ENCODE results near the gene INAFM2.

Gene INAFM2

DNA sequence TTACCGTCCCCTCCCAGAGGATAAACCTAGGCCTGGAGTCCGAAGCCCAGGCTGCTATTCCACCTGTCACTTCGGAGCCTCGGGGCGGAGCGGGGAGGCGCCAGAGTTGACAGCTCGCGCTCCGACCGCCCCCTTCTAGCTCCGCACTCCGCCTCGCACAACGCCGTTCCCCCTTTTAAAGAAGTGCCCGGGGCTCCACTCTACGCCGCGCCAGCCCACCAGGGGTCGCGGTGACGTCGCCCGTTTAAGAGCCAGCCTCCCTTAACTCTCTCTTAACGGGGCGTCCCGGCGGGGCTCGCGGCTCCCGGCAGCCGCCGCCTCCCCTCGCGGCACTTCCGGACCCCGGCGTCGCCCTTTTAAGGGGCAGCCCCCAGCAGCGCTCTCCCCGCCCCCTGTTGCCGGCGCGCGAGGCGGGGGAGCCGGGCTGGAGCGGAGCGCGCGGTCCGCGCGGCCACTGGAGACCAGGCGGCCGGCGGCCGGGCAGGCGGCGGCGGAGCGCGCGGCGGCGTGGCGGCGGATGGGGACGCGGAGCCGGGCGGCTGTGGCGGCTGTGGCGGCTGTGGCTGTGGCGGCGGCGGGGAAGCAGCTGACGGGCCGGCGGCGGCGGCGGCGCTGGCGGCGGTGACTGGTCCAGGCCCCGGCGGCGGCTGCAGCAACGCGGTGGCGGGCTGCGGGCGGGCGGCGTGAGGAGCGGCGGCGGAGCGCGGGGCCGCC lies at the start of gene INAFM2:
Gene INAFM2, plus strand, starts transcription at position 454 of the 714 bp plus-strand sequence. CDS start 364 bp downstream, outside the sequence.
- peak; percentile 92 for DNase-seq

DNA sequence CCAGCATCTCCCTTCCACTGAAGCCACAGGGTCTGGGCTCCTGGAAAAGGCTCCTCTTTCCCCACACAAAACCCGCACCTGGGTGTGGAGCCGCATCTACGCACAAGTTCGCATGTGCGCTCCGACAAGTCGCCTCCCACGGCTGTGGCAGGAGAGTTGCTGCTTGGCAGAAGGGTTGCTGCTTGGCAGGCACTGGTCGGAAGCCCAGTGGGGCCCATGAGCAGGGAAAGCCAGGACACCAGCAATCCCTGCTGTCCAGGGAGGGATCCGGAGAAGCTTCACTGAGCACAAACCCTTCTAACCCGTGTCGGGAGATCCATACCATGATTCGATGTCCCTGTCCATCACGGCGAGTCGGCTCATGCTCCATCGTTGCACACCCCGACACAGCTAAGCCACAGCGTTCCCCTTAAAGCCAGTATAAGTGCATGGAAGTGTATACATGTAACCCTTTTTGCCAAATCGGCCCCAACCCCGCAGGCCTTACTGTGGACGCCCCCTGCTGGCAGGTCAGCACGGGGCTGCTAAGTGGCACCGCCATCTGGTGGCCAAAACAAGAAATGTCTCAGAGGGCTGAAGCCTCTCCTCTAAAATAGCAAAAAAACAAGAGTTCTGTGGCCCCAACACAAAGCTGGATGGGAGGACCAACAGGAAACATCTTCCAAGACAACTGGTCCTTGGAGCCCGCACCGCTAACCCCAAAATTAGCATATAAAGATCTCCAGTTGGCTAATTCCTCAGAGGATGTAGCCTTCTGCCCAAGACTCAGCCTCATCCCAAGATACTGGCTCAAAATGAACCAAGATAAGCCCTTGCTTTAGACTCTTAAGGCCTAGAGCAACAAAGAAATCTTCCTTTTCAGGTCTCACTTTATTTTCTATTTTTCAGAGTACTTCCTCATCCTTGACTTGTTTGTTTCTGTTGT lies 48.9 kb upstream of the INAFM2 start:
- DNase-seq: peak; percentile 81

DNA sequence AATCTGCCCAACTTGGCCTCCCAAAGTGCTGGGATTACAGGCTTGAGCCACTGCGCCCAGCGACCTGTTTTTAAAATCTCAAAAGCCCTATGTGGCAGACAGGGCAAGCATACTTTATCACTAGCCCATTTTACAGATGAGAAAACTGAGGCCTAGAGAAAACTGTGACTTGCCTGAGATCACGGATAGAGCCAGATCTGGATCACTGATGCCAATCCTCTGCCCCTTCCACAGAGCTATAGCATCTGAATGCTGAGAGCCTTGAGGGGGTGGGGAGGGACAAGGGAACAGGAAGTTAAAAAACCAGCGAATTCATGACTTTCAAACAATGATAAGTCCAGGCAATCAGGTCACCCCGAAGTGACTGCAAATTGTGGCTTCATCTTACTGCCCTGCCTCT lies 48.0 kb upstream of the INAFM2 start:
- DNase-seq: no peak

DNA sequence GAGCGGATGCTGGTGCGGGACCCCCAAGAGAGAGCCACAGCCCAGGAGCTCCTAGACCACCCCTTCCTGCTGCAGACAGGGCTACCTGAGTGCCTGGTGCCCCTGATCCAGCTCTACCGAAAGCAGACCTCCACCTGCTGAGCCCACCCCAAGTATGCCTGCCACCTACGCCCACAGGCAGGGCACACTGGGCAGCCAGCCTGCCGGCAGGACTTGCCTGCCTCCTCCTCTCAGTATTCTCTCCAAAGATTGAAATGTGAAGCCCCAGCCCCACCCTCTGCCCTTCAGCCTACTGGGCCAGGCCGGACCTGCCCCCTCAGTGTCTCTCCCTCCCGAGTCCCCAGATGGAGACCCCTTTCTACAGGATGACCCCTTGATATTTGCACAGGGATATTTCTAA lies 47.5 kb upstream of the INAFM2 start:
- DNase-seq: no peak

DNA sequence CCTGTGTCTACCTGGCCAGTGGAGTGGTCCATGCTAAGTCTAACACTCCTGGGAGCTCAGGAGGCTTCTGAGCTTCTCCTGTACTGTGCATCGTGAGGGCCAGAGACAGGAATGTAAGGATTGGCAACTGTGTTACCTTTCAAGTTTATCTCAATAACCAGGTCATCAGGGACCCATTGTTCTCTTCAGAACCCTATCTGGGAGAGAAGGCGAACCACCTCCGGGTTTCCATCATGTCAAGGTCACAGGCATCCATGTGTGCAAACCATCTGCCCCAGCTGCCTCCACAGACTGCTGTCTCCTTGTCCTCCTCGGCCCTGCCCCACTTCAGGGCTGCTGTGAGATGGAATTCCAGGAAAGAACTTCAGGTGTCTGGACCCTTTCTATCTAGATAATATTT lies 46.6 kb upstream of the INAFM2 start:
- no peak for DNase-seq

DNA sequence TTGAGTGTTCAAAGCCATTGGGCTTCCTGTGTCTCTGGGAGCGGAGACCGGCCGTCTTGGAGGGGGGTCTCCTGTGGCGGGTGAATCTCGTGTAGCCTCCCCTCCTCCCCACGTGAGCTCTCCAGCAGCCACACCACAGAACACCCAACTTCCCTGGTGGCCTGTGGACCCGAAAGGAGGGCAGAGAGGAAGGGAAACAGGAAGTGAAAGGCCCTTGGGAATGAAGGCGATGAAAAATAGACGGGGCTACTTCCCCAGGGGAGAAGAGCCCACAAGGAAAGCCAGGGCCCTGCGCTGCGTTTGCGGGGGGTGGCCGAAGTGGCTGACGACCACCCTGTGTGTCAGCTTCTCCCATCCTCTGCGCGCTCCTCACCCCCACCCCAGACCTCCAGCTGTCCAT lies 46.0 kb upstream of the INAFM2 start:
- DNase-seq: peak; percentile 8

DNA sequence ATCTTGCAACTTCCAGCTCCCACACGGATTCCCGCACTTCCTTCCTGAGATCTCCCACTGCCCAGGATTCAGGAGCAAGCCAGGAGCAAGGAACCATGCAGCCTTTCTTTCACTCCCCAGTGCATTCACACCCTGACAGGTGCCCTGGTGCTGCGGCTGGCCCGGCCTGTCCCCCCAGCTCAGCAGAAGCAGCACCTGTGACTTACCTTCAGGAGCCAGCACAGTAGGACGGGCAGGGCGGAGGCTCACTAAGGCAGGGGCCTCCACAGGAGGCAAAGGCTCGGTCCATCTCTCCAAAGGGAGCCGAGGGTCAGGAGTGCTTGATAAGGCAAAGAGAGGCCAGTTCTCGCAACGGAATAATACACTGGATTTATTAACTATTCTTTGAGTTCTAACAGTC lies 45.5 kb upstream of the INAFM2 start:
- no peak for DNase-seq

DNA sequence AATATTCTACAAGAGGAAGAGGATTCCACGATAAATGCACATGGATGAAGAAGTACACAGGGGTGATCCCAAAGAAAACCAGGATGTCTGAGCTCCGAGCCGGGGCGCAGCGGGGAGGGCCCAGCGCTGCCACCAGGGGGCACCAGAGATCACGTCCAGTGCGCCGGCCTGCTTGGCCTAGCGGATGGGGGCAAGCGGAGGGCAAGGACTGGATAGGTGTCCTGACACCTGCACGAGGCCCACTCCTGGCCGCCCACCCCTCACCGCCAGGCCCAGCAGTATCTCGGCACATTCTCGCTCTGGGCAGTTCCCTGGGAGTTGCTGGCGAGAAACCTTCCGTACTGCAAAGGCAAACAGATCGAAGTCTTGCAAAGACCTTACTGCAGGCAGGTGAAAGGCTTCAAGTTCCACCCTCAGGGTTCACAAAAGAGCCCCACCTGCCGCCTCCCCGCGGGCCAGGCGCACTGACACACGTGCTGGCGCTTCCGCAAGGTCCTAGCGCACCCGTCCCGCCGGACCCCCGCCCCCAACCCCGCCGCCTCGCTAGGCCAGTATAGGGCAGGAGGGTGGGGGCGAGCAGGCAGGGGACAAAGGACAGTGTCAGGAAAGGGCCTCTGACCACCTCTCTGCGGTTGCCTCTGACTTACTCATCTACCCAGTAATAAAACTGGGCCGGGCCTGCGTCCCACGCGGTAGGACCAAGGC lies 43.9 kb upstream of the INAFM2 start:
- DNase-seq: peak; percentile 47

DNA sequence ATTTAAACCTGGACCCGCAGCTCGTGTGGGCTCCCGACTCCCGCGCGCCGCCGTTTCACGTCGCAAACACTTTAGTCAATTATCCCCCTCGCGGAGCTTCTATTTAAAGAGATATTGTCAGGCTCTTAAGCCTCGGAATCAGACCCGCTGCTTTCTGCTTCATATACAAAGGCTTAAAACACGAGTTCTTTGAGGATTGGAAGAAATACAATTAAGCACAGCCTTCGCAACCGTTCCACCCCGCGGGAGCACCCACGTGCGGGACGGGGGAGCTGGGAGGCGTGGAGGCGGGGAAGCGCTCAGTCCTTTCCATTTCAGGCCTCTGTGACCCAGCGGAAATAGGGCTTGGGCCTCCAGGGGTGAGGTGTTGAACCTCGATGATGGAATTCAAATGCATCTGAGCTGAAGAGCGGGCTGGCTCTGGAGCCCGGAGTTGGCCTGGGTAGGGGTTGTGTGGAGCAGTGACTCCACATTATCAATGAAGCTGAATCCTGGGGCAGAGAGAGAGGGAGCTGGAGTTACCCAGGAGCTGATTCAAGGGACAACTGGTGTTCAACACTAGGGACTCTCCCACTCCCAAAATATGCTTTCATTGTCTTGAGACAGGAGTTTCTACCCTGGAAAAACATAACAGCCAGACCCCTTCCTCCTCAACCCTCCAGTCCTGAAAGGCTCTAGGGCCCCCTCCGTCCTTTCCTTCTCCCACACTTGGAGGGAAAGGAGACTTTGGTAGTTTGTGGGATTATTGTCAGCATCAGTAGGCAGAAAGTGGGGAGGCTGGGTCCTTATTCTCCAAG lies 43.0 kb upstream of the INAFM2 start:
- no peak for DNase-seq

DNA sequence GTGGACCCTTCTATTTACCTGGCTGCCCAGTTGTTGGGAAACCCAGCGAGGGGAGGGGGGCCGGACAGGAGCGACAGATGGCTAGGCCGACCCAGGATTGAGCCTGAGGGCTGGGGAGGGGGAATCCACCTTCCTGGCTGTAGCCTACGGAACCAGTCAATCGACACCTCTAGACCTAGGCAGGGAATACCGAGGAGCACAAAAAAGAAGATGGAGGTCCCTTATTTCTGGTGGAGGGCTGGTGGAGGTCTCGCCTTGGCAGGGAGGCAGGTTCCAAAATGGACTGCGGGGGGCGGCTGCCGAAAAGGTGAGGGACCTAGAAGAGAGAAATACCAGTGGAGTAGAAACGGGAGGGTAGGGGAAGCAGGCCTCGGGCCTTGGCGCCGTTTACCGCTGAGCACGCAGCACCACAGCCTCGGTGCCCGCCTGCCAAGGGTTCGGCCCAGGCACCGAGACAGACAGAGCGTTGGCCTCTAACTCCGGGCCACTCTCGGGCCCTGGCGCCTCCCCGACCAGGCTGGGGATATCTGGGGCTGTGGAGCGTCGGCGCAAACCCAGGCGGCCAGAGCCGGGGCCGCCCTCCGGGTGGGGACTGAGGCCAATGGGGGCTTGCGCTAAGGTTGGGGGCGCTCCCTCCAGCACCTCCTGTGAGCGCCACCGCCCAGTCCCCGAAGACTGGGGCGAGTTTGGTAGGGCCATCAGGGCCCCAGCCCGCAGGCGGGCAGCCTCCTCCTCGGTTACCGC lies 42.3 kb upstream of the INAFM2 start:
- no peak for DNase-seq

DNA sequence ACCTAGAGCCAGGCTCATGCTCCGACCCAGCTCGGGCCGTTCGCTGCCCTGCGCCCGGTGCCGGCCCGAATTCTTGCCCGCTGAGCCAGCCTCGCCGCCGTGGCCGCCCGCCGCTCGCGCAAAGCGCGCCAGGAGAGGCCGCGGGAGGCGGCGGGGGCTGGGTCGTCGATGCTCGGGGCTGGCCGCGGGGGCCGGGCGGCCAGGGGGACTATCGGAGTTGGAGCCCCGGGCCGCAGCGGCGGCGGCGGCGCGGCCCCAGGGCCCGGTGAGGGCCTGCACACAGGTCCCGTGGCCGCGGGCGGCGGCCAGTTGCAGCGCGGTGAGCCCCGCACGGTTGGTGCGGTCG lies 41.7 kb upstream of the INAFM2 start:
- DNase-seq: no peak

DNA sequence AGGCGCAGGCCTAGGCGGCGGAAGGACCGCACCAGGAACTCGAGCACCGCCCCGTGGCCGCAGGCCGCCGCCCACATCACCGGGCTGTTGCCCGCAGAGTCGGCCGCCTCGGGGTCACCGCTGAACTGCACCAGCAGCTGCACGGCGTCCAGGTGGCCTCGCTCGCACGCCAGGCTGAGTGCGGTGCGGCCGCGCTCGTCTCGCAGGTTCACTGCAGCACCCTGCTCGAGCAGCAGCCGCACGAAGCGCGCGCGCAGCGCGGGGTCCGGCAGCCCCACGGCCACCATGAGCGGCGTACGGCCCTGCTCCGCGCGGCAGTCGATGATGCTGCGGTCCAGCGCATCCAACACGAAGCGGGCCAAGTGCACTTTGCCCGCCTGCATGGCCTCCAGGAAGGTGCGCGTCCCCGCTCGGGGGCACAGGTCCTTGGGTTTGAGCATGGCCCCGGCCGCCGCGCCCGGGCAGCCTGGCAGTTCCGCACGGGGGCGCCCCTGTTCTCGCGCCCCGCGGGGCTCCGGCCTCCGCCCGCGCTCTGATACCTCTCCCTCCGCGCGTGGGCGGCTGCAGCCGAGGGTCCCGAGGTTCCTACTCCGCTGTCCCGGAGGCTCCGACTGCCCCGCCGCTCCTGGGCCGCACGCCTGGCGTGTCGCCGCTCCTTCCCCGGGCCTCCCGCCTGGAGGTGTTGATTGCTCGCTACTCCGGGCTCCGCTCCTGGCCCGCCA lies 41.2 kb upstream of the INAFM2 start:
- peak; percentile 38 for DNase-seq

DNA sequence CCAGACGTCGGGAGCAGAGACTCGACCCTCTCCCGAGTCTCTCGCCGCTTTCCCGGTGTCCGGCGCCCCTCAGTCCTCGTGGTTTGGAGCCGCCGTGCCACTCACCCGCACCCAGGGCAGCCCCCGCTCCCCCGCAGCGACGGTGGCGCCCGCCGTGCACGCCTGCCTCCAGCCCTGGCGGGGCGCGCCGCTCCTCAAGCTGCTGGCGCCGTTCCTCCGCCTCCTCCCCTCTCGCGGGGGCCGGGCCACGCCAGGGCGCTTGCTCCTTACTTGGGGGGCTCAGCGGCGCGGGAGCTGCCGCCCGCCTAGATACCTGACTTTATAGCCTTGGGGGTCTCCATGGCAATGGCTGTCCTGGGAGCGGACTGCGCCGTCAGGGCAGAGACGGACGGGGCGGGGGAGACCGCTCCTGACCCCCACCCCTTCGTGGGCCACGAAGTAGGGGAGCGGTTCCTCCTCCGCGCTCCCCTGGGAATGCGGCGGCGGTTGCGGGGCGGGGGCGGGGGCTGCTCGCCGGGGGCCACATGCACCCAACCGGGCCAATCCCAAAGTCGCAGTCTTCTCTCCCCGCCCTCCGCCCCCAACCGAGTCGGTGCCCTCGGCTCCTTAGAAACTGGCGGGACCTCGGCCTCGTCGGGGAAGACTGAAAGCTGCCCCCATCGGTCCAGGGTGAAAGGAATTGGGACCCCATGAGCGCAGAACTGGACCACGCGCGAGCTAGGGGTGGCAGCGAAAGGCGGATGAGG lies 40.5 kb upstream of the INAFM2 start, which contains the start of gene ANKRD63:
Gene ANKRD63, minus strand, starts transcription at position 196 of the 746 bp plus-strand sequence. CDS start 478 bp downstream, outside the sequence.
- peak; percentile 25 for DNase-seq

DNA sequence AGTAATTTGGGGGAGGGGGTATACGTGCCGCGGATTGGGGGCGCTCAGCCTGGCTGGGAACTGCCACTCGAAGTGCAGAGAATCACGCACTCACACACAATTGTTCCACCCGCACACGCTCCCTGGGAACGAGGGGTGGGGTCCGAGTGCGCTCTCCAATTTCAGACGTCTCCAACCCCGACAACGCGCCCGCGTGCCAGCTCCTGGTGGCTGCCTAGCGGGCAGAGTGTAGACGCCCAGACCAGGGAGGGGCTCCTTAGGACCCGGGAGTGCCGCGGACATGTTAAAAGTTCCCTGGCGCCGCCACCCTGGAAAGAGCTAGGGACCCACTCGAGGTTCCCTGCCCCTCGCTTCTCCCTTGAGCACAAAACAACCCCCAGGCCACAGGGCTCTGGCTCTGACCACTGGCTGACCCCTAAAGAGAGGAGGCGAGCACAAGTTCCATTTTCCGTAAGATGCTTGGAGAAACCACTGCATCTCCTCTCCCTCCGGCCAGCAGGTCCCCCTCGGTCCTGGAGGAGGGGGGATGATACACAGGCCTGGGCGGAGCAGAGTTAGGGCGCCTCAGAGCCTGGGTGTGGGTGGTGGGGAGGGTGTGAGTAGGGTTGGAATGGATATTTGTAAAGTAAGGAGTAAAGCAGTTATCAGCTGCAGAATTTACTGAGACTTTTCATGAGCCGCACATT lies 39.7 kb upstream of the INAFM2 start:
- no peak for DNase-seq

DNA sequence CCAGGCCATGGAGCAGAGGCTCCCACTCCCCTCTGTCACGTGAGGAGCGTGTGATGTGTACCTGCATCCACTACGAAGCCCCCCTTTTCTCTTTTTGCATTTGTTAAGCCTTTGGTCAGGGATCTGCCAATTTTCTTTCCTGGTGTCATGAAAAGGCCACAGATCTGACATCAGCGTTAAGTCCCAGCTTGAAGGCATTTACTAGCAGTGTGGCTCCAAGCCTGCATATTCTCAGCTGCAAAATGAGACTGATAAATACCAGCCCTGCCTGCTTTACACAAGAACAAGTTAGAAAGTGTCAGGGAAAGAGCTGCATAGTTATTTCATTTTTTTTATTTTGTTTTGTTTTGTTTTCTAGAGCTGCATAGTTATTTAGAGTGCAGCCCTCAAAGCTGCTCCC lies 38.3 kb upstream of the INAFM2 start:
- DNase-seq: no peak

DNA sequence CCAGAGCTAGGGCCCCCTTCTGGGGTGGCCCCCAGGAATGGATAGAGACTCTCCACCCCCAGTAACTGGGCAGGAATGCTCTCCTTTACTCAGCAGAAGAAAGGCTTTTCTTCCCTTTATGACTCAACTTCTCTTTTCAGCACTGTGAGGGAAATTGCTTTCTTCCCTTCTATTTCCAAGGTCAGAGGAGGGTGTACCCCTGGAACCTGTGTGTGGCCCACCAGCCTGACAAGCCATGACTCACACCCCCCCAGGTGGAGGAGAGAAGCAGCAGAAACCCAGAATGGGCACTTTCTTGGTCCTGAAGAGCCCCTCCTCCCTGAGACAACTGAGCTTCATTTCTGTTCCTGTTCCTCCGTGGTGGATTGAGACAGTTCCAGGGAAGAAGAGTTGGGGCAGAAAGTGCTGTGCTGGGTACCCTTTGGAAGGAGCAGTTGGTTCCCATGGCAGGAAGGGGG lies 37.9 kb upstream of the INAFM2 start:
- DNase-seq: no peak

DNA sequence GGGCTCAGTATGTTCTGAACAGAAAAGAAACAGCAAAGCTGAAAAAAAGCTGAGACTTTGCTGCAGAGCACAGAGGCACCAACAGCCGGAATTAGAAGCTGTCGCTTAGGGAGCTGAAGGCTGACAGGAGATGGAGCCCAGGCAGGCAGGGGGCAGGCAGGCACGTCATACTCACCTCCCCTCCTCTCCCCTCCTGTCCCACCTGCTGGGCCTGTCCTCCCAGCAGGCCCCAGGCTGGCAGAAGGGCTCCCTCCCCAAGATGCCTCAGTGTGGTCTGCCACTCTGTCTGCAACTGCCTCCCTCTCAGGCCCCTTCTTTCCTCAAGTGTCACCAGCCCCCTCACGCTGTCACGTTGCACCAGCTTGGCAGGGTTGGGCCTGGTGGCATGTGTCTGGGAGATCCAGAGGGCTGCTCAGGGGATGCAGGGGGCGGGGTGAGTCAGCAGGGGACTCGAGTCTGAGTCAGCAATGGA lies 37.4 kb upstream of the INAFM2 start:
- DNase-seq: no peak

DNA sequence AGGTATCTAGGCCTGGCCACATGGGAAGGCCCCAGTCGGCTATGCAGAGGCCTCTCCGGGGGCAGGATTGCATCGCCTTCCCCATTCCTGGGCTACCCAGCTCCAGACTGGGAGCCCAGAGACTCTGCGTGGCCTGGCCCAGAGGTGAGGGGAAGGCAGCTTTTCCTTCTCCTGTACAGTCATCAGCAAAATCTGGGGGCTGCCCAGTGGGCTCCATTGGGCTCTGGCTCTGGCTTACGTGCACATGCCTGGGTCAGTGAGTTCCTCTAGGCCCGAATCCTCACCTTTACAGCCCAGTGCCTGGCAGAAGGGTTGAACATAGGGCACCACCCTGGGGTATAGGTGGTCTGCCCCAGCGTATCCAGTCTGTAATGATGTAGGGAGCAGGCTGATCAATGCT lies 36.7 kb upstream of the INAFM2 start:
- DNase-seq: no peak

DNA sequence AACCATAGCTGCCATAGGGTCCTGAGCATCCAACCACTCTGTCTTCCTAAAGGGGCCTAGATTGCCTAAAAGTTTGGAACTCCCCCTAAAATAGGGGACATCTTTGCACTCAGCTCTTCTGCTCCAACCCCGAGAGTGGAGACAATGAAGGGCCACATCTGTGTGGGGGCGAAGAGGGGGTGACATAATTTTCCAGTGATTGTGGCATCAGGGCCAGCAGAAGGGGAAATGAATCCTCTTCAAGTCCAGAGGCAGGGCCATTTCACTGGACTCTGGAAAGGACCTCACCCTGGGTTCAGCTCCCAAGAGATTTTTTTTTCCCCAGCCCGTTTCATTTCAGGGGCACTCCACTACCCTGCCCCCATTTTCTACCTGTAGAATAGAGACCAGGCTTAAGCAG lies 36.0 kb upstream of the INAFM2 start:
- DNase-seq: no peak

DNA sequence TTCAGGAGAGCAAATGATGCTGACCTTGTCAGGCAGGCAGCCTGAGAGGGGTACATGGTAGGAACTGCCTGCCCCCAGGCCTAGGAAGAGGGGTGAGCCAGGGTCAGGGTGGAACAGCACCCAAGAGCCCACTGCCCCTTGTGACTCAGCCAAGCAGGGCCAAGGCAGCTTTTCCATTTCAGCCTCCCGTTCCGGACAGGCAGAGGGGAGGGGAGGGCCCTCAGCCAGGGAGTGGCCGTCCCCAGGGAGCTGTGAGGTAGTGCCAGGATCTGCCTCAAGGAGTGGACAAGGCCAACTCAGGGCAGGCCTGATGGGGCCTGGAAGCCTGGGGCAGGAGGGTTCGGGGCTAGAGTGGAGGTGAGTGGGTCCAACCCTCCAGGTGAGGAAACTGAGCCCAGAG lies 35.5 kb upstream of the INAFM2 start:
- DNase-seq: no peak

Measured in CD4-positive, alpha-beta T cell treated with Interferon gamma for 1 hour (primary cell).